NOMO-1 (cell line): ENCODE data around the gene TLR6.
"Not testable (repeated sequence)": the region's sequence is repeated elsewhere in the genome, so short reads cannot be mapped to it uniquely, and the experiment has no call there.

Experiments used
- DNase-seq, 2 experiments: peaks; one replicate each; lab custom pipeline; 2025; ENCODE audit not compliant: unreplicated experiment in 2 of 2; lab: John Stamatoyannopoulos, UW

TLR6 gene

GRCh38 chr4:38794051-38794450 lies 62.6 kb downstream of the TLR6 start:
- no peak for DNase-seq

GRCh38 chr4:38791010-38791409 lies 65.6 kb downstream of the TLR6 start:
- DNase-seq: peak; percentile 19 to 41

- no peak for DNase-seq
These were observed 68.3 kb downstream of the TLR6 start for GRCh38 chr4:38788317-38788716.

DNA sequence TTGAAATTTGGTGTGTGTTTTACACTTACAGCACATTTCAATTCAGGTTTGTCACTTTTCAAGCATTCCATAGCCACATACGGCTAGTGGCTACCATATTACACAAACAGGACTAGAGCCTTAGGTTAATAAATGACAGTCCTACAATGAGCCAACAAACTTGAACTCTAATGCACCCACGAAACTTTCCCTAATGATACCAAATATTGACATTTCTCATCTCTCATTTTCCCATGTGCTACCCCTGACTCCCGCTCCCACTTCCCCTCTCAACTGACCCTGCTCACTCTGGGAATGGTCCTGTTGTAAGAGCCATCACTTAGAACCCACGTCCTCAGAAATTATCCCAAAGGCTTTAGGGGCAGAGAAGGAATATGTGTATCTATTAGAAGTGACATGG lies 68.9 kb downstream of the TLR6 start:
- DNase-seq: no peak

DNA sequence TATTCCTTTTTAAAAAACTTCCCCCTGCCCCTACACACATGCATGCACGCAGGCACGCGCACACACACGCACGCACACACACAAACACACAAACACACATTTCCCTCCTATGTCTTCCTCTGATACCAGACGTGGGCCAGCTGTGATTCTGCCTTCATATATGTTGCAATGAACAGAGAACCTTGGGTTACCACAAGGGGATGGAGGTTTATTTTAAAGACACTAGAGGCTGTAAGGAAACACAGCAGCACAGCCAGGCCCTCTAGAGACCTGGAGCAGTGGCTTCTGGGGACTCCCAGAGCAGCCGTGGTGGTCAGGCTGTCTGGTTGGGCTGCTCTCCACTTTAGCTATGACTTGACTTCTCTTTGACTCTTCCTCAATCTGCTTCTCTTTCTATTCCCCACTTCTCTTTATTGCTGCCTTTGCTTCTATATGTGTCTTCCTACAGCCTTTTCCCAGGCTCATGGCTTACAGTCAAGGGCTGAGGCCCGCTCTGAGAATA lies 70.7 kb downstream of the TLR6 start:
- DNase-seq: peak; percentile 61 to 83

DNA sequence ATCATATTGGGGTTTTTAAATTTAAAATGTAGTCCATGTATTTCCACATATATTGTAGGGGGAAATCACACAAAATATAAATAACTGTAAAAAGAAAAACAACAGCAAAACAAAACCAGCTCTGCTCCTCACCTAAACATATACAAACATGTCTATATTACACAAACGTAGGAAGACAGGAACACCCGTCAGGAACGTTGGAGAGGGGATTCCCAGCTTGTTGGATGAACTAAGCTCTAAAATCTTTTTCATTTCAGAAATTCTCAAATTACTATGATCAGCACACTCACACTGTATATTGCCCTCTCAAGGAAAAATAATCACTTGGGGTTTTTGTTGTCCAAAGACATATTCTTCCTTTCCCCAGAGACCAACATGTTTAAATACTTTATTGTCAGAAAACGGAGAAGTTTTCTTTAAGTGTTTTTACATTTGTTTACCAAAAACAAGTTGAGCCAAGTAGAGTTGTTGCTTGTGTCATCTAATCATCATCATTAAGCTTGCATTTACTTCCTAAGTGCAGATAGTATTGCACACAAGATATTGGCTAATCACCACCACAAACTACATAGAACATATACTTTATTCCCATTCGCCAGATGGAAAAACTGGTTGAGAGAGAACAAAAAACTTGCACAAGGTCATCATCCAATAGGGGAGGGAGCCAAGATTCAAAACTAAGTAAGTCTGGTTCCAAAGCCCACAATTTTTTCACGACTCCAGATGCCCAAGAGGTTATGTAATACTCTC lies 71.4 kb downstream of the TLR6 start:
- peak in 1 of 2 experiments; percentile 67 for DNase-seq

- no peak for DNase-seq
These were observed 72.5 kb downstream of the TLR6 start for GRCh38 chr4:38784141-38784540.

- no peak for DNase-seq
These were observed 73.5 kb downstream of the TLR6 start for GRCh38 chr4:38783109-38783460.

DNA sequence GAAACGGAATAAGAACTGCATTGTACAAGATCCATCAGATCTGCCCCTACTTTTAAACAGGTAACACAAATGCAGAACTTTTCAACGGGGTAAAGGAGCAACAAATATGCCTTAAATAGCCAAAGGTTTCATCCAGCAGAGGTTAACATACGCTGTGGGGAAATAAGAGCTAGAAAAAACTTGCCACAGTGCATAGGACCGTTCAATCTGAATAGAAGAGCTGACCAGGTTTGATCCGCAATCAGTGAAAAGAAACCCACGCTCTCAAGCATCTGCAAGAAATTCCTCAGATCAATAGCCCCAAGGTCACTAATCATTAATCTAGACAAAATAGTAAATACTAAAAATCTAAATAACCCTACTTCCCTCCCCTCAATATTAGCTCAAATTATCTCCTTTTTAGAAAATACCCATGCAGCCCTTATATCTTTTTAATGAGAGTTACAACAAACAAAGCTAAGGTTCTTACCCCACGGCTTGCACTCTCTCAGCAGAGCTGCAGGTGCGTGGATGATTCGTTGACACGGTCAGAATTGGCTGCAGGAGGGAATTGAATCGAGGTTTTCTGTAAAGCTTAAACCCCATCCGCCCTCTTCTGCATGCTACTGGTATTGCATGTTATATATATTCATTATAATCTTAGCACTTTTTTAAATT lies 74.0 kb downstream of the TLR6 start, which contains the start of gene TLR10:
Gene TLR10, minus strand, starts transcription at position 539 of the 657 bp plus-strand sequence. CDS start 7,400 bp downstream, outside the sequence.
- DNase-seq: peak; percentile 42 to 63

DNA sequence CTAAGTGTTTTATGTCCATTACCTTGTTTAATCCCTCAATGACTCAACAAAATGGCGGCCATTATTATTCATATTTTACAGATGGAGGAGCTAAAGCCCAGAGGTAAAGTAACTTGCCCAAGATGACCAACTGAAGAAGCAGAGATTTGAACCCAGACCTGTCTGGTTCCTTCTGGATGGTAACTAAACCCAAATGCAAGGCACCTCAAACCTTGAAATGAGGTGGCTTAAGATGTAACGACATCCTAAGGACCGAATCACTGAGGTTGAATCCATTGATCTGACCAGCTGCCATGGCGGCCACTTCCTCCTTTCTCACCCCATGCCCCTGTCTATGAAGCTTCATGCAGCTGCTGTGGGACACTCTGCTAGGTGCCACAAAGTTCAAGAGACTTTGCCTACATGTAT lies 74.8 kb downstream of the TLR6 start:
- no peak for DNase-seq

- DNase-seq: no peak
These were observed 75.7 kb downstream of the TLR6 start for GRCh38 chr4:38780833-38781484.

- DNase-seq: no peak
These were observed 76.8 kb downstream of the TLR6 start for GRCh38 chr4:38779790-38780189.

GRCh38 chr4:38777925-38778324 lies 78.7 kb downstream of the TLR6 start:
- not testable (repeated sequence) for DNase-seq

GRCh38 chr4:38775326-38775725 lies 81.3 kb downstream of the TLR6 start:
- no peak for DNase-seq

DNA sequence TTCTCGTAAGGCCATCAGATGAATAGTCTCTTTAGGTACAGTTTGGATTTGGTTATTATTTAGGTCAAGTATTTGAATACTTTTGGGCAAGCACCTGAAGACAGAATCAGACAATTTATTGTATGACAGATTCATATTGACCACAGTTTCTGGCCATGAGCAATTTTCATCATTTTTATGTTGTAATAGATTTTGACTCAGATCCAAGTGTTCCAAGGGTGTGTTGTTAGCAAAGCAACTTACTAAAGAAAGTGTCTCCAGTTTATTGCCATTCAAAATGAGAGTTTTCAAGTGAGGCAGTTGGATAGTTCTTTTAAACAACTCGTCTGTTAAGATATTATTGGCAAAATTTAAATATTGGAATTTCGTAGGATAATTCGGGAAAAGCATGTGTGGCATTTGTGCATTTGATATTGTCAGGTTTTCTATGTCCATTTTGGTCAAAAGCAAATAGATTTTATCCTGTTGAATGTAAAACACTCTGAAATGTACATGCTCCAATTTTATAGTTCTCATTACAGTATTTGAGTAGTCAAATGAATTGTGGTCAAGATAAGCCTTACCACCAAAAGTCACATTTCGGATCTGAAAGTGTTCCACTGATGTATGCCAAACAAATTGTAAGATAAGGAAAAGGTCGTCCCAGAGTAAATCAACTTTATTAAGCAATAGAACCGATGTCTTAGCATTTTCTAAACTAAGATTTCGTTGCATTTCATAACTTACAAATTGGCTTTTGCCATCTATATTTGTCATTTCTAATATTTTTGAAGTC lies 82.2 kb downstream of the TLR6 start:
- no peak for DNase-seq
